Motor neuron (in vitro differentiated cells): ENCODE measurements around the gene DUSP10. TPM values are rescaled to one million over a fixed set of nuclear protein-coding genes. Genes with fewer than 3 reads are reported as not detected.
A peak's percentile ranks its signal among the peaks of the same experiment; 100 is the strongest.

Source experiments
- ATAC-seq, 8 experiments: fragments of 200-7000 bp; cut with Tn5 transposase; replicated peaks in 6 of 8; 2 replicates each; pipeline ENCODE4 v1.8.0; 2021; ENCODE audit warnings: mild to moderate bottlenecking in 8 of 8, moderate library complexity in 8 of 8
- H3K27ac ChIP-seq, 2 donors: fragments of 250-450 bp; sonication (Bioruptor Pico); 2 replicates each; pipeline ENCODE4 v1.9.0; 2021; ENCODE audit warnings: antibody characterized with exemption in 2 of 2, mild to moderate bottlenecking in 2 of 2, moderate library complexity in 1 of 2
- H3K4me1 ChIP-seq, 2 donors: fragments of 250-450 bp; sonication (Bioruptor Pico); replicated peaks in 1 of 2; 2 replicates each; pipeline ENCODE4 v1.6.1; 2021; ENCODE audit warnings: antibody characterized with exemption in 2 of 2, mild to moderate bottlenecking in 2 of 2, moderate library complexity in 1 of 2
- H3K4me3 ChIP-seq, 5 donors: fragments of 250-450 bp; sonication (Bioruptor Pico); 2 replicates each; pipeline ENCODE4 v1.9.0; 2021; ENCODE audit warnings: antibody characterized with exemption in 5 of 5, mild to moderate bottlenecking in 5 of 5, moderate library complexity in 4 of 5
- WGBS, 10 experiments: fragments of 450-650 bp; shearing (Covaris generic); methylation state at CpG; one replicate each; pipeline ENCODE4 v1.0.0; 2022; 5-methylcytosine and 5-hydroxymethylcytosine counted together
- in situ Hi-C, 9 experiments: fragments of 400-800 bp; cut with MboI; loops; one replicate each; pipeline ENCODE4 v1.15.0; 2021; ENCODE audit warnings: low sequenced_read_pairs in 9 of 9, low pct_unique_long_range_greater_than_20kb in 2 of 9; ENCODE audit not compliant: unreplicated experiment in 9 of 9
- total RNA-seq, 8 experiments: library from RNA; unstranded; fragments of 300-600 nt; gene quantifications; 2 replicates each; pipeline versions ENCODE4 v1.2.3 to v1.2.4, GENCODE V29; 2022

Gene DUSP10
- total RNA-seq, 8 experiments from 2014 or later: 0.91 to 20.7 (median 10.3) TPM

DNA sequence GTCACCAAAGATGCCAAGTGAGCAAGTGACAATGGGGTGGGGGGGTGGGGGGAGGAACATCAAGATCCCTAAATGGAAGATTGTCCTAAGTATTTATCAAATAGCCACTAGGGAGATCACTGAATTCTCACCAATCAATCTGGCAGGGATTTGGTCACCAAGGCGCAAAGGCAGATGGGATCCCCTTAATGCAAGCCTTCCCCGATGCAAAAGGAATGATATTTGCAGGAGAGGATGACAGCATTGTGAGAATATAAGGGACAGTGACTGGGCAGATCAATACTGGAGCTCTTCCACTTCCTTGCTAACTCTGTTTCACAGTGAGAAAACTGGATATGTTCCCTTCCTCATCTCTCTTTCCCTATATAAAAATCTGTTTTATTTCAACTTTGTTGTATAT, 40.9 kb downstream of the DUSP10 start:
- Histone ChIP-seq H3K4me1 (peaks cover 0 to 2% of the 10 kb centered on the region in 2 donors), H3K27ac (no peak overlapping the region), H3K4me3 (no peak overlapping the region)
- WGBS, 10 experiments: 0 to 95% (median 60%) methylated on average over 1 to 2 of the region's 2 CpGs; no CpG with 5 or more reads in 4 of the 10 experiments
- in situ Hi-C loops: no loop called here
- peak in 2 of 8 experiments; percentile 24 to 56 for ATAC-seq

- 100% methylated on average over 1 of the region's 1 CpG; no CpG with 5 or more reads in 9 of the 10 experiments for WGBS, 10 experiments
- H3K4me1 ChIP-seq: peaks cover 0 to 2% of the 10 kb centered on the region in 2 donors
- H3K4me3 ChIP-seq: no peak overlapping the region
- H3K27ac ChIP-seq: no peak overlapping the region
- in situ Hi-C loops: no loop called here
- ATAC-seq: no peak
Measured at GRCh38 chr1:221700536-221700935, 41.4 kb downstream of the DUSP10 start.

- no peak for ATAC-seq
- Histone ChIP-seq H3K4me3 (no peak overlapping the region), H3K4me1 (peaks cover 0 to 2% of the 10 kb centered on the region in 2 donors), H3K27ac (no peak overlapping the region)
- in situ Hi-C loops: no loop called here
Measured at GRCh38 chr1:221699978-221700519, 41.8 kb downstream of the DUSP10 start.

DNA sequence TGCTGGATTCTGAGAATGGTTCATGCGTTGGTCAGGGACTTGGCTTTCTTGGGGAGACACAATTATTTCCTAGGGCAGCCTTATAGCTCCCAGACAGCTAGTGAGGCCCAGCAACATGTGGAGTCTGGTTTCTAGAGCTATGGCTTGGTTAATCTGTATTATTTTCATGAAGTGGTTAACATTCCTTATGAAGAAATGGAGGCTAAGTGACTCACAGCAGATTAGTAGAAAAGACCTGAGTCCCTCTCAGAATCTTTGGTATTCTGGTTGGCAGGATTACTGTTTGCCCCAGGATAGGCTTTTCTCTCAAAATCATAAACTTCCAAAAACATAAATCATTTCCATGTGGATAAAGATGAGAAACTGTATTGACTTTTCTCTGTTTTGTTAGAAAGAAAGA, 42.3 kb downstream of the DUSP10 start:
- ATAC-seq: no peak
- Histone ChIP-seq H3K4me3 (no peak overlapping the region), H3K4me1 (peaks cover 0 to 2% of the 10 kb centered on the region in 2 donors), H3K27ac (no peak overlapping the region)
- WGBS, 10 experiments: 33 to 100% (median 95%) methylated on average over 1 of the region's 1 CpG; no CpG with 5 or more reads in 2 of the 10 experiments
- in situ Hi-C loops: no loop called here

DNA sequence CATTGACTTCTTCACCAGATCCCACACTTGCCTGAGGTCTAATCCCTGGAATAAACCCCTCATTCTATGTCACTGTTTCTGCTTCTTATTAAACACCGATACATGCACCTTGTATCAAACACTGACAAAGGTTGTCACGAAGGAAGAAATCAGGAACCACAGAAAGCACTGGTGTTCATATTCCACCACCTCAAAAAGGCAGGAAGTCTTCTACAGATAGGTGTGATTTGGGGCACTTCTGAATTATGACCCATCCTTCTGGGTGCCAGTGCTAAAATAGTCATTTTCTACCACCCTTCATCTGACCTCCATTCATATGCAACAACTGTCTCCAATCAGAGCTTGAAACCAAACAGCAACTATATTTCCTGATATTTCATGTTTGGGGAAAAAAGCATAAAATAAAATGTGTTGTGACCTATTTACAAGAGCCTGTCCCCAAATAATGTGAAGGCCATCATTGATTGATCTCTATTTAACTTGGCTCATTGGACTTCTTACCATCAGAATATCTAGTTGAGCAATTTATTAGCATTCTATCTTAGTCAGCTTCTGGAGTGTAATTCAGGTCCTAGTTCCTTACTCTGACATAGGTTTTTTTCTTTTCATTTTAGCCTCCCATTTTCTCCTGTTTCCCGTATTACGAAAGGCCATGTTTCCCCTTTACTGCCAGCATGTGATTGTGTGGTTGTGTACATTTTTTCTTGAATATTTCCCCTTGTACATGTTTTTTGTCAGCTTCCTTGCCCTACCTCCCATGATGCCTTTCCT, 43.1 kb downstream of the DUSP10 start:
- in situ Hi-C loops: no loop called here
- 91 to 100% (median 96%) methylated on average over 2 to 4 of the region's 4 CpGs for WGBS, 10 experiments
- Histone ChIP-seq H3K4me1 (peaks cover 0 to 2% of the 10 kb centered on the region in 2 donors), H3K4me3 (no peak overlapping the region), H3K27ac (no peak overlapping the region)
- no peak for ATAC-seq

- peak in 2 of 8 experiments; percentile 70 to 74 for ATAC-seq
- Histone ChIP-seq H3K4me3 (no peak overlapping the region), H3K4me1 (peaks cover 0 to 2% of the 10 kb centered on the region in 2 donors), H3K27ac (no peak overlapping the region)
- WGBS, 10 experiments: 0 to 93% (median 53%) methylated on average over 1 to 3 of the region's 3 CpGs; no CpG with 5 or more reads in 4 of the 10 experiments
- in situ Hi-C loops: no loop called here
Measured at GRCh38 chr1:221697923-221698425, 43.9 kb downstream of the DUSP10 start.

GRCh38 chr1:221696718-221697461, 45.0 kb downstream of the DUSP10 start:
- peaks cover 0 to 2% of the 10 kb centered on the region in 2 donors for H3K4me1 ChIP-seq
- in situ Hi-C loops: no loop called here
- 77 to 100% (median 92%) methylated on average over 1 to 3 of the region's 3 CpGs; no CpG with 5 or more reads in 1 of the 10 experiments for WGBS, 10 experiments
- no peak overlapping the region for H3K27ac ChIP-seq
- ATAC-seq: no peak
- H3K4me3 ChIP-seq: no peak overlapping the region

DNA sequence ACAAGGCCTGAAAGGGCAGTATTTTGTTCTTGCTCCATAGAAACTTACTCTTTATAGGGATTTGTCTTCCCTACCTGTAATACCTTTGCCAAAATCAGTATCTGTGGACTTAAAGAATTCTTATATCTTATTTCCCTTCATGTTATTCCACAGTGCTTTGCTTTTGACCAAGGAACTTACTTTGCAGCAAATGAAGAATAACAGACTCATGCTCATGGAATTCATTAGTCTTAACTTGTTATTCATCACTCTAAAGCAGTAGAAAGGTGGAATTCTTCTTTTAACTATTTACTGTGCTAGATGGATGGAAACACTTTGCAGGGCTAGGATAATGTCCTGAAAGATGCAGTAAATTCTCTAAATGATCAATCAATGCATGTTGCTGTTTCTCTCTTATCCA, 45.9 kb downstream of the DUSP10 start:
- H3K4me3 ChIP-seq: no peak overlapping the region
- no peak overlapping the region for H3K27ac ChIP-seq
- peaks cover 0 to 1% of the 10 kb centered on the region in 2 donors for H3K4me1 ChIP-seq
- in situ Hi-C loops: no loop called here
- ATAC-seq: no peak

DNA sequence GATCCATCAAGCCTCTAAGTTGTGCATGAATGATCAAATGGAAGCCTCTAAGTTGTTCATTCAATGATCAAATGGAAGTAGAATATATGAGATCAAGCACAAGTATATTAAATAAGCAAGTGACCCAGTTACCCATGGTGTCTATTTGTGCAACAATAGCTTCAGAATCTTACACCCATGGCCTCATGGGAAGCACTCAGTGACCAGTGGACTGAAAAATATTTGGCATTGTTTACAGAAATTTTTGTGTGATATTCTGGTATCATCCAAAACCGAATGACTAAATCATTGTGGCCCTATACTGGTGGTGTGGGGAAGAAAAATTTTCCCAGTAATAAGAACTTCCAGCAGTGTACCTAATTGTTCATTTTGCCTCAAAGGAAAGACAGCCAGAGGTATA, 46.6 kb downstream of the DUSP10 start:
- WGBS, 10 experiments: 14 to 90% (median 73%) methylated on average over 1 of the region's 1 CpG; no CpG with 5 or more reads in 2 of the 10 experiments
- in situ Hi-C loops: no loop called here
- H3K4me3 ChIP-seq: no peak overlapping the region
- no peak for ATAC-seq
- no peaks in the 10 kb centered on the region for H3K4me1 ChIP-seq
- H3K27ac ChIP-seq: no peak overlapping the region

DNA sequence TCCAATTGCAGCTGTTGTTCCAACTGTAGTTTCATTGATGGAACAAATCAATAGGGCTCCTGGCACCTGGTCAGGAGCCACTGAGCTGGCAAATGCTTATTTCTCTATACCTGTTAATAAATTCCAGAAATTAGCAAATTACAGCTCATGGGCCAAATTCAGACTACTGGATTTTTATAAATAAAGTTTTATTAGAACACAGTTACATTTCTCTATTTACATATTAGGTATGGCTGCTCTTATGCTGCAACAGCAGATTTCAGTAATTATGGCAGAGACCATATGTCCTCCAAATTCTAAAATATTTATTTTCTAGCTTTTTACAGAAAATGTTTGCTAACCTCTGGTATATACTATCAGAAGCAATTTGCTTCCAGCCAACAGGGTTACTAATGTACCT, 47.8 kb downstream of the DUSP10 start:
- no peak for ATAC-seq
- no peak overlapping the region for H3K4me3 ChIP-seq
- H3K4me1 ChIP-seq: no peaks in the 10 kb centered on the region
- in situ Hi-C loops: no loop called here
- H3K27ac ChIP-seq: no peak overlapping the region

GRCh38 chr1:221693087-221693486, 48.8 kb downstream of the DUSP10 start:
- H3K27ac ChIP-seq: no peak overlapping the region
- no peaks in the 10 kb centered on the region for H3K4me1 ChIP-seq
- no peak for ATAC-seq
- no peak overlapping the region for H3K4me3 ChIP-seq
- WGBS, 10 experiments: 20 to 73% (median 55%) methylated on average over 1 to 2 of the region's 2 CpGs
- in situ Hi-C loops: no loop called here

- H3K27ac ChIP-seq: no peak overlapping the region
- in situ Hi-C loops: no loop called here
- H3K4me3 ChIP-seq: no peak overlapping the region
- WGBS, 10 experiments: 50 to 100% (median 65%) methylated on average over 1 to 2 of the region's 2 CpGs
- ATAC-seq: no peak
- H3K4me1 ChIP-seq: no peaks in the 10 kb centered on the region
Measured at GRCh38 chr1:221692643-221693042, 49.2 kb downstream of the DUSP10 start.

DNA sequence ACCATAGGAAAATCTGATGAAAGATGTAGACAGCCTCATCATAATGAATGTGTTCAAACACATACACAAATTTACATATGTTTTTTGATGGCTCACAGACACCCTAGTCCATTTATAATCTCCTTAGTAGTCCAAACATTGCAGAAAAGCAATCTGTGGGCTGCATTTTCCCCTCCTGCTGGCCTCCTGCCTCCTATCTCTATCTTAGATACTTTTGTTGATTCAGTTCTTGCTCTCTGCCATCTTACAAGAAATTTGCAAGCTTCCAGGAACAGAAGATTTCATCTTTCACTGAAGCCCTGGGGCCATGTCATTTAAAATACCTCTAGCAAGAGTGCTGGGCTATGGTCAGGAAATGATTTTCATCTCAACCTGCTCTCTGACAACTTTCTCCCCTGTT, 50.6 kb downstream of the DUSP10 start:
- Histone ChIP-seq H3K4me1 (no peaks in the 10 kb centered on the region), H3K4me3 (no peak overlapping the region), H3K27ac (no peak overlapping the region)
- ATAC-seq: peak in 3 of 8 experiments; percentile 51 to 80 (median 68)
- in situ Hi-C loops: no loop called here
